Kidney glomerular epithelial cell (primary cell): ENCODE data around the gene IL1RAP.

ENCODE experiments used
- DNase-seq: peaks from one replicate; lab custom pipeline; 2025; lab: John Stamatoyannopoulos, UW

IL1RAP gene

DNA sequence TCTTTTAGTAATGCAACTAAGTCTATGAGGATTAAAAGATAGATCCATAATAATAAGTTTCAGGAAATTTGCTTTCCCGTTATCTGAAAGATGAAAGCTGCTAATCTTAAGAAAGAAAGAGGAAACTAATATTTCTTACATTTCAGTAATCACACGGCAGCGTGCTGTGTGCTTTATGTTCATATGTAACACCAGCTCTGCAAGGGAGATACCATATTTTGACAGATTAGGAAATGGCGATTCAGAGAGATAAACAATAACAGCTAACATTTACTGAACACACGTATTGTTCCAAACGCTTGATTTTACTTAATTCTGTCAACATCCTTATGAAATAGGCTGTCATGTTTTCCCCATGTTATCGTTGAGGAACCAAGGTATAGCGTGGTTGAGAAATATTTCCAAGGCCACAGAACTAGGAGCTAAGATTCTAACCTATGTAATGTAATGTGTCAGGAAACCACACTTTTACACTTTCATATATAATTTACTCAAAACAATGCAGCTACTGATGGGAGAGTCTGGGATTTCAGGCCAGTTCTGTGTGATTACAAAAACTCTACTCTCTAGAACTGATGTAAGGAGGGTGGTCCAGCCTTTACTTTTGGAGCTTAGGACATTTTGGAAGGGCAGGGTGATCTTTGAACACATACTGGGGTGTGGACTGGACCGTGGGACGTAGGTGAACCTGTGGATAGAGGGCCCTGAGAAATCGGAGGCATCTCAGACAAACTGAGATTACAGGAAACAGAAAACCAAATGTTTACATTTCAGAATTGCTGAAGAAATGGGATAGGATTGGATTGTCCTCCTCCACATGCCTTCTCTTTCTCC lies 100.6 kb downstream of the IL1RAP start:
- no peak for DNase-seq

GRCh38 chr3:190615060-190615384 lies 101.1 kb downstream of the IL1RAP start:
- no peak for DNase-seq

GRCh38 chr3:190615607-190616006 lies 101.7 kb downstream of the IL1RAP start:
- DNase-seq = no peak

GRCh38 chr3:190616637-190617036 lies 102.8 kb downstream of the IL1RAP start:
- DNase-seq = no peak

GRCh38 chr3:190617185-190617584 lies 103.3 kb downstream of the IL1RAP start:
- peak; percentile 20 for DNase-seq

DNA sequence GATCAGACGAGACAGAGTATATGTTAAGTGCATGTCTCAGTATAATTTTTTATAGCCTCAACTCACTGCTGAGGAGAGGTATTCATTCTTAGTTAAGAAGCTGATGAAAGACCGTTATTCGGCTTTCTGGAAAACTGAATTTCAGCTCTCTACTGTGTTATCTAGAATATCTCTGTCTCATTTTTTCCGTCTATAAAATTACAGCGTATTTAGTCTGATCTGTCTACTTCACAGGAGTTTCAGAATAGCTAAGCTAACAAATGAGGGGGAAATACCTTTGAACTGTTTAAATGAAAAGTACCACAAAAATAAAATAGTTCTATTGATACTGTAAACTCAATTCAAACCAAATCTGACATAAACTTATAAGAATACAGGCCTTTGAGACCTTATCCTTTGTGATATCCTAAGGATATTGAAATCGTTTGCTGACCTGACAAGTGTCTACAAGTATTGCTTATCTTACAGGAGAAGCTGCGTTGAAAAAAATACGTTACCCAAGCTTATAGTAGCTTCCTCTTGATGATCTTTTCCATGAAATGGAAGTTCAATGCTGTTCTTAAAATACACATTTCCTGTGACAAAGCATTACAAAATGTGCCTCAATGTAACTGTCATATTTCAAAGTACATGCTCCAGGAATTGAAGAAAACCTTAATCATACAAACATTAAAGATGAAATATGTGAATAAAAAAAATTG lies 104.6 kb downstream of the IL1RAP start:
- no peak for DNase-seq

DNA sequence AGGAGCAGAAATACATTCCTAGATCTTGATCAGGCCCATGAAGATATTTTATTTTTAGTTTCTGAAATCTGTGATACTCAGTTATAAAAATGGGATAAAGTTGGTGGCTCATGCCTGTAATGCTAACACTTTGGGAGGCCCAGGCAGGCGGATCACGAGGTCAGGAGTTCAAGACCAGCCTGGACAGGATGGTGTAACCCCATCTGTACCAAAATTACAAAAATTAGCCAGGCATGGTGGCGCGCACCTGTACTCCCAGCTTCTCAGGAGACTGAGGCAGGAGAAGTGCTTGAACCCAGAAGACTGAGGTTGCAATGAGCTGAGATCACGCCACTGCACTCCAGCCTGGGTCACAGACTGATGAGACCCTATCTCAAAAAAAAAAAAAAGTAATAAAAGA lies 105.5 kb downstream of the IL1RAP start:
- DNase-seq = no peak

DNA sequence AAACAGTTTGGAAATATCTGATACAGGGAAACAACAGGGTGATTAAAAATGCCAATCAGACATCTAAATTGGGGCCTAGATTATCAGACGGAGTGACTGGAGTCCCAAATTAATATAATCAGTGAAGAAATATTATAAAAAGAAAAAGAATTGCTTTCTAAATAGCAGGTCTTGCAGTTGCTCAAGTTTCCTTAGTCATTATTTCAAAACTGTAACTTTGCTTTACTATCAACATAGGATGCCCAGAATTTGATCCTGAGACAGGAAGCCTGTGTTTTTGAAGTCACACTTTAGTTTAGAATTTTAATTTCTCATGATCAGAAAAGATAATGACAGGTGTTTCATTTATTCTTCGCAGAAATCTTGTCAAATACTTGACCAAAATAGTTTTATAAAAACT lies 105.9 kb downstream of the IL1RAP start:
- no peak for DNase-seq

- no peak for DNase-seq
Measured at GRCh38 chr3:190620886-190621608, 107.2 kb downstream of the IL1RAP start.

GRCh38 chr3:190621927-190622326 lies 108.0 kb downstream of the IL1RAP start:
- no peak for DNase-seq

- DNase-seq = no peak
Measured at GRCh38 chr3:190624282-190624681, 110.4 kb downstream of the IL1RAP start.

- DNase-seq = no peak
Measured at GRCh38 chr3:190626951-190627620, 113.2 kb downstream of the IL1RAP start.

GRCh38 chr3:190629088-190629487 lies 115.2 kb downstream of the IL1RAP start:
- no peak for DNase-seq

- no peak for DNase-seq
Measured at GRCh38 chr3:190631295-190631694, 117.4 kb downstream of the IL1RAP start.

DNA sequence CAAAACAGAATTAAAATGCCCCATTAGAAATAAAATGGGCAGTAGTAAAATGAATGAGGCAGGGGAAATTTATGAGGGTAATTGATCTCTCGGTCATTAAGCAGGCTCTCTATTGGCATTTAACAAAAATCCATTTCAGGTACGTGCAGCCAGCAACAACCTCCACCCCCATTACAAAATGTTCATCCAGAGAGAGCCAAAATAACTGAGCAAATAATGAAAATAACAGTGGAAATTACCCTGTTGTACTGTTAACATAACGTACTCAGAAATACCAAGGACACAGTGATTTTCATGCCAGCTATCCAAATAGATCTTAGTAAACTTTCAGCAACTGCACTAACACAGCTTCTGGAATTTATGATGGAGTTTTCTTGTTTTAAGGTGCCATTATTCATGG lies 127.7 kb downstream of the IL1RAP start:
- no peak for DNase-seq

DNA sequence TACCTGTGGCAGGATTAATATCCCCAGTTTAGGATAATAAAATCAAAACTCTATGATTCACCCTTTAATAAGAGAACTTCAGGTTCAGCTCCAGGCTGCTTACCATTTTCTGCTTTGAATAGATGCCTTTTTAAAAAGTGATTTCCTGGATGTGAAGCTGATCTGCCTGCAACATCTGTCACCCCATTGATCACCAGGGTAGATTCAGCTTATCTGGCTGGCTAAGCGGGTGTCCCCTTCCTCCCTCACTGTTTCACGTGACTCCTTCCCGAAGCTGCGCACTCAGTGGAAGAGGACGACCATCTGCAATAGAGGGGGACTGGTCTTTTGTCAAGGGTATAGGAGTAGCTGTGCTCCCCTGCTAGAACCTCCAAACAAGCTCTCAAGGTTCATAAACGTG lies 128.1 kb downstream of the IL1RAP start:
- DNase-seq = no peak

DNA sequence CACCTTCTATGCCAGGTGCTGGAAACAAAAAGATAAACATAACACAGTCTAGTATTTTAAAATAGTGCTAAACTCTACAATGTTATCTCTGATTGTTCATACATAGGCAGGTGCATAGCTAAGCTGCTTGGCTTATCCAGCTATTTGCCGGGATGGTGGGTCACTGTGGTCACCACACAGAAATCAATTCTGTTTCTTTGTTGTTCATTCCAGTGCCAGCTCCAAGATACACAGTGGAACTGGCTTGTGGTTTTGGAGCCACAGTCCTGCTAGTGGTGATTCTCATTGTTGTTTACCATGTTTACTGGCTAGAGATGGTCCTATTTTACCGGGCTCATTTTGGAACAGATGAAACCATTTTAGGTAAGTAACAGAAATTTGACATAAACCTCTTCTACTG lies 130.2 kb downstream of the IL1RAP start:
- DNase-seq = no peak

GRCh38 chr3:190644766-190645165 lies 130.9 kb downstream of the IL1RAP start:
- no peak for DNase-seq

- DNase-seq = no peak
Measured at GRCh38 chr3:190645932-190646460, 132.1 kb downstream of the IL1RAP start.

DNA sequence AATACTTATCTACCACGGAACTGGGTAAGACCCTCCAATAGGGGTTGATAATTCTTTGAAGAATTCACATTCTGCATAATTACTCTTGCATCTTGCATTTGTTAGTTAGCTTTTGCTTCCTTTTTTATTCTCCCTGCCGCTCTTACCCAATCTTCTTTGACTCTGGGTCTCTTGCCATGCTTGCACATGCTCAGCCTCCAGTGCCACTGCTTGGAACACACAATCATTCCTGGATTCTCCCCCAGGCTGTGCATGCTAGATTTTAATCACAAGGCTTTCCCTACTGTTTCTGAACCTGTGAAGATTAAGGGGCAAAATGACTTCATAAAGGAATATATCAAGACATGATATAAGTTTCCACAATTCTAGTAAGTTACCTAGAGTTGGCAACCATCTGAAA lies 133.1 kb downstream of the IL1RAP start:
- no peak for DNase-seq

DNA sequence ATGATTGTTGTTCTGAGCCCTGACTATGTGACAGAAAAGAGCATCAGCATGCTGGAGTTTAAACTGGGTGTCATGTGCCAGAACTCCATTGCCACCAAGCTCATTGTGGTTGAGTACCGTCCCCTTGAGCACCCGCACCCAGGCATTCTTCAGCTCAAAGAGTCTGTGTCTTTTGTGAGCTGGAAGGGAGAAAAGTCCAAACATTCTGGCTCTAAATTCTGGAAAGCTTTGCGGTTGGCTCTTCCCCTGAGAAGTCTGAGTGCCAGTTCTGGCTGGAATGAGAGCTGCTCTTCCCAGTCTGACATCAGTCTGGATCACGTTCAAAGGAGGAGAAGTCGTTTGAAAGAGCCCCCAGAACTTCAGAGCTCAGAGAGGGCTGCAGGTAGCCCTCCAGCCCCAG lies 142.0 kb downstream of the IL1RAP start:
- DNase-seq = no peak

- no peak for DNase-seq
Measured at GRCh38 chr3:190658106-190658505, 144.2 kb downstream of the IL1RAP start.
